Neural progenitor cell (in vitro differentiated cells): ENCODE data around the gene TXNDC11. TPM values are rescaled to one million over a fixed set of nuclear protein-coding genes. Genes with fewer than 3 reads are reported as not detected.

Experiments
- DNase-seq: peaks from one replicate; pipeline ENCODE4 v3.0.0-alpha.2; 2016; ENCODE audit warnings: low spot score
- H2AFZ ChIP-seq: fragments of 200-600 bp; sonication (generic); replicated peaks from 2 replicates; pipeline ENCODE4 v1.6.1; 2016; ENCODE audit warnings: antibody characterized with exemption
- H3F3A ChIP-seq: fragments of 200-600 bp; sonication (generic); 2 replicates; pipeline ENCODE4 v1.6.1; 2016; ENCODE audit warnings: antibody characterized with exemption, low read depth
- H3K27ac ChIP-seq: fragments of 200-600 bp; sonication (generic); 2 replicates; pipeline ENCODE4 v1.5.1; 2016; ENCODE audit warnings: mild to moderate bottlenecking
- H3K27me3 ChIP-seq: fragments of 200-600 bp; sonication (generic); 2 replicates; pipeline ENCODE4 v1.6.1; 2016; ENCODE audit warnings: mild to moderate bottlenecking, moderate library complexity
- H3K36me3 ChIP-seq: fragments of 200-600 bp; sonication (generic); 2 replicates; pipeline ENCODE4 v1.5.1; 2016
- H3K4me1 ChIP-seq: fragments of 200-600 bp; sonication (generic); 2 replicates; pipeline ENCODE4 v1.6.1; 2016; ENCODE audit warnings: mixed run types
- H3K4me2 ChIP-seq: fragments of 200-600 bp; sonication (generic); 2 replicates; pipeline ENCODE4 v1.6.1; 2016
- H3K4me3 ChIP-seq: fragments of 200-600 bp; sonication (generic); 2 replicates; pipeline ENCODE4 v1.5.1; 2016
- H3K79me2 ChIP-seq: fragments of 200-600 bp; sonication (generic); 2 replicates; pipeline ENCODE4 v1.6.1; 2016; ENCODE audit warnings: low read depth
- H3K9ac ChIP-seq: fragments of 200-600 bp; sonication (generic); 2 replicates; pipeline ENCODE4 v1.6.1; 2016
- H3K9me3 ChIP-seq: fragments of 200-600 bp; sonication (generic); 2 replicates; pipeline ENCODE4 v1.5.1; 2016; ENCODE audit warnings: low read depth
- H4K20me1 ChIP-seq: fragments of 200-600 bp; sonication (generic); 2 replicates; pipeline ENCODE4 v1.6.1; 2016; ENCODE audit warnings: low read depth
- H3K27ac Mint-ChIP-seq: 3 replicates; pipeline ENCODE4 v1.8.0; 2021; ENCODE audit warnings: mixed read lengths
- H3K27me3 Mint-ChIP-seq: 2 replicates; pipeline ENCODE4 v1.8.0; 2022; ENCODE audit warnings: low read depth, mild to moderate bottlenecking, inconsistent platforms, moderate library complexity, mixed read lengths; ENCODE audit not compliant: insufficient read depth
- H3K36me3 Mint-ChIP-seq: 3 replicates; pipeline ENCODE4 v1.8.0; 2021; ENCODE audit warnings: mixed read lengths
- H3K4me1 Mint-ChIP-seq: 3 replicates; pipeline ENCODE4 v1.8.0; 2021; ENCODE audit warnings: mixed read lengths
- H3K4me3 Mint-ChIP-seq: 3 replicates; pipeline ENCODE4 v1.8.0; 2021; ENCODE audit warnings: mild to moderate bottlenecking, moderate library complexity, mixed read lengths
- H3K9me3 Mint-ChIP-seq: 3 replicates; pipeline ENCODE4 v1.8.0; 2020; ENCODE audit warnings: mixed read lengths
- CTCF ChIP-seq: fragments of 200-600 bp; sonication (generic); IDR thresholded peaks from 2 replicates; pipeline ENCODE4 v1.5.1; 2017; ENCODE audit warnings: antibody characterized with exemption, mild to moderate bottlenecking
- EZH2 ChIP-seq: fragments of 200-600 bp; sonication (generic); IDR thresholded peaks from 2 replicates; pipeline ENCODE4 v1.6.1; 2017; ENCODE audit warnings: antibody characterized with exemption, mild to moderate bottlenecking, moderate library complexity
- EZH2phosphoT487 ChIP-seq: fragments of 200-600 bp; sonication (generic); IDR thresholded peaks from 2 replicates; pipeline ENCODE4 v1.6.1; 2017; ENCODE audit warnings: antibody characterized with exemption
- total RNA-seq: library from RNA; depleted of rRNA; stranded (reverse); fragments of >200 nt; gene quantifications from 2 replicates; pipeline ENCODE4 v1.2.3, GENCODE V29; 2015; ENCODE audit warnings: low replicate concordance

Gene TXNDC11
- total RNA-seq, 1 donor from 2014 or later = 7.4 TPM

GRCh38 chr16:11685844-11686618 lies 56.6 kb downstream of the TXNDC11 start:
- Histone ChIP-seq H3K36me3 (no peaks in the 10 kb centered on the region), H3K4me3 (no peak overlapping the region), H3K27ac (no peak overlapping the region), H3K4me1 (peaks cover 14% of the 10 kb centered on the region), H3K27me3 (no peaks in the 10 kb centered on the region), H3K4me2 (no peak overlapping the region), H3K9ac (no peak overlapping the region), H3K79me2 (no peaks in the 10 kb centered on the region), H2AFZ (no peak overlapping the region), H4K20me1 (peaks cover 20% of the 10 kb centered on the region), H3F3A (no peaks in the 10 kb centered on the region), H3K9me3 (no peaks in the 10 kb centered on the region)
- peaks cover 2% of the 10 kb centered on the region for H3K27me3 Mint-ChIP-seq
- H3K9me3 Mint-ChIP-seq = no peaks in the 10 kb centered on the region
- peaks cover 19% of the 10 kb centered on the region for H3K4me1 Mint-ChIP-seq
- H3K36me3 Mint-ChIP-seq = peaks cover 24% of the 10 kb centered on the region
- H3K4me3 Mint-ChIP-seq = no peak overlapping the region
- H3K27ac Mint-ChIP-seq = no peak overlapping the region
- TF ChIP-seq EZH2 (no peak), EZH2phosphoT487 (no peak)
- DNase-seq = no peak

- no peaks in the 10 kb centered on the region for H3K9me3 ChIP-seq
- no peak overlapping the region for H3K4me3 ChIP-seq
- H3K36me3 ChIP-seq = no peaks in the 10 kb centered on the region
- H3K4me2 ChIP-seq = no peak overlapping the region
- H3K4me1 ChIP-seq = peaks cover 5% of the 10 kb centered on the region
- no peak overlapping the region for H3K9ac ChIP-seq
- Mint-ChIP-seq H3K4me1 (peaks cover 4% of the 10 kb centered on the region), H3K27me3 (peaks cover 2% of the 10 kb centered on the region), H3K36me3 (peaks cover 21% of the 10 kb centered on the region), H3K9me3 (no peaks in the 10 kb centered on the region), H3K4me3 (no peak overlapping the region), H3K27ac (no peak overlapping the region)
- no peaks in the 10 kb centered on the region for H3K27me3 ChIP-seq
- TF ChIP-seq EZH2 (no peak), CTCF (no peak), EZH2phosphoT487 (no peak)
- no peak overlapping the region for H2AFZ ChIP-seq
- no peak overlapping the region for H3K27ac ChIP-seq
- no peak for DNase-seq
- H3K79me2 ChIP-seq = no peaks in the 10 kb centered on the region
- H4K20me1 ChIP-seq = peaks cover 10% of the 10 kb centered on the region
- no peaks in the 10 kb centered on the region for H3F3A ChIP-seq
Observed at GRCh38 chr16:11684231-11685025, 58.2 kb downstream of the TXNDC11 start.

- Mint-ChIP-seq H3K9me3 (no peaks in the 10 kb centered on the region), H3K36me3 (peaks cover 24% of the 10 kb centered on the region), H3K4me1 (no peaks in the 10 kb centered on the region), H3K27ac (no peak overlapping the region), H3K27me3 (peaks cover 3% of the 10 kb centered on the region), H3K4me3 (no peak overlapping the region)
- TF ChIP-seq EZH2phosphoT487 (no peak), CTCF (no peak), EZH2 (no peak)
- Histone ChIP-seq H2AFZ (no peak overlapping the region), H3F3A (peaks cover 7% of the 10 kb centered on the region), H3K79me2 (no peaks in the 10 kb centered on the region), H3K4me3 (no peak overlapping the region), H3K9me3 (no peaks in the 10 kb centered on the region), H3K9ac (no peak overlapping the region), H3K36me3 (no peaks in the 10 kb centered on the region), H3K27me3 (no peaks in the 10 kb centered on the region), H4K20me1 (peaks cover 19% of the 10 kb centered on the region), H3K27ac (no peak overlapping the region), H3K4me2 (no peak overlapping the region), H3K4me1 (no peaks in the 10 kb centered on the region)
- no peak for DNase-seq
Observed at GRCh38 chr16:11683145-11683544, 59.5 kb downstream of the TXNDC11 start.
